ENCODE results near the gene TNRC18.
"Not testable (repeated sequence)": the region's sequence is repeated elsewhere in the genome, so short reads cannot be mapped to it uniquely, and the experiment has no call there.

The TNRC18 gene

GRCh38 chr7:5286933-5287332, 136.7 kb downstream of the TNRC18 start:
- DNase-seq, result no peak

GRCh38 chr7:5284304-5285281, 139.0 kb downstream of the TNRC18 start:
- DNase-seq, result no peak

GRCh38 chr7:5283421-5284303, 140.0 kb downstream of the TNRC18 start:
- no peak for DNase-seq

GRCh38 chr7:5282543-5283316, 140.9 kb downstream of the TNRC18 start, which contains the start of gene SLC29A4:
Gene SLC29A4 (plus strand): TSS chr7:5282943. CDS start chr7:5287817, 4,874 bp downstream.
- DNase-seq, result peak; percentile 9 to 28

GRCh38 chr7:5281598-5282500, 141.8 kb downstream of the TNRC18 start:
- DNase-seq, result not testable (repeated sequence)

GRCh38 chr7:5279734-5280133, 143.9 kb downstream of the TNRC18 start:
- no peak for DNase-seq

DNA sequence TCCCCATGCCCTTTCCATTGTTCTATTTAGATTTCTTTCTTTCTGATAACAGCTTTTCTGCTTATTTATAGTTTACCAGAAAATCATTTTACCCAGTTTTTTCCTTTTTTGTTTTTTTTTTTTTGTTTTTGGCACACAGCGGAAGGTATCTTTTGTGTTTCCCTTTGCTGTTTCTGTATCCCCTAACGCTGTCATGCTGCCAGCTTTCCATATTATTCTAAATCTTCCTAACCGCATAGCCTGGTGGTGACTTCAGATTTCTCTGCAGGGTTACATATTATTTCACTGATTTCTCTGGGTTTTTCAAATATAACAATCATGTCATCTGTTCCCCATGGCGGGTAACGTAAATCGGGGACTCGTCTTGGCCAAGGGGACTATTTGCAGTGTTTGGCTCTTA, 144.9 kb downstream of the TNRC18 start:
- DNase-seq, result no peak

DNA sequence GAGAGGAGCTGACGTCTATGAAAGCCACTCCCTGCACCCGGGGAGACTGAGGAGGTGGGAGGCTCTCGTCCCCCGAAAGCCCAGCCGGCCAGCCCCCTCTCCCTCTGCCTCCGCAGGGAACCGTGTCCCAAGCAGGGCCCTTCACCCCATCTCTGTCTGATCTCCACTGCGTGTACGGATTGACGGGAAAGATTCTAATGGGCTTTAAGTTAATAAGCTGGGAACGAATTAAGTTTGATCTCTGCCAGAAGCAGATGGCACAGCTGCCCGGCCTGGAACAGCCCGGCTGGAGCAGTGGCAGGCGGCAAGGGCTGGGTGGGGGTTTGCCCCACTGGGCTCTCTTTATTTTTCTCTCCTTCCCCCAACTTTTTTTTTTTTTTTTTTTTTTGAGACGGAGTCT, 147.0 kb downstream of the TNRC18 start:
- no peak for DNase-seq

GRCh38 chr7:5276123-5276522, 147.5 kb downstream of the TNRC18 start:
- not testable (repeated sequence) for DNase-seq

- DNase-seq, result not testable (repeated sequence)
These were observed 148.1 kb downstream of the TNRC18 start for GRCh38 chr7:5275510-5275909.

GRCh38 chr7:5274985-5275431, 148.6 kb downstream of the TNRC18 start:
- DNase-seq, result not testable (repeated sequence)

DNA sequence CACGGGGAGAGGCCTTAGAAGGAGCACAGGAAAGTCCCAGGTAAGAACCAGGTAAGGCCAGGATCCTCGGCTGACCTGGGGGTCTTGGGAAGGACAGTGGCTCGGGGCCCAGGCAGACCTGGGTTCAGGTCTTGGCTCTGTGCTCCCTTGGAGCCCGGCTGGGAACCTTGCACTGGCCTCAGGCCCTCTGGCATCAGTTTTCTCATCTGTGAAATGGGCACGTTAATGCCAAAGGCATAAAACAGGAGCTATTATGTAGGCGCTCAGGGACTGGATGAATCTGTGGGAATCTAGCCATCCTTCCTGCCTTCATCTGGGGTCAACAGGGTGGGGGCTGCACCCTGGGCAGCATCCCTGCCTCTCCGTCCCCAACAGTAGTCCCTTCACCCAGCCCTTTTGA, 149.2 kb downstream of the TNRC18 start:
- no peak for DNase-seq

DNA sequence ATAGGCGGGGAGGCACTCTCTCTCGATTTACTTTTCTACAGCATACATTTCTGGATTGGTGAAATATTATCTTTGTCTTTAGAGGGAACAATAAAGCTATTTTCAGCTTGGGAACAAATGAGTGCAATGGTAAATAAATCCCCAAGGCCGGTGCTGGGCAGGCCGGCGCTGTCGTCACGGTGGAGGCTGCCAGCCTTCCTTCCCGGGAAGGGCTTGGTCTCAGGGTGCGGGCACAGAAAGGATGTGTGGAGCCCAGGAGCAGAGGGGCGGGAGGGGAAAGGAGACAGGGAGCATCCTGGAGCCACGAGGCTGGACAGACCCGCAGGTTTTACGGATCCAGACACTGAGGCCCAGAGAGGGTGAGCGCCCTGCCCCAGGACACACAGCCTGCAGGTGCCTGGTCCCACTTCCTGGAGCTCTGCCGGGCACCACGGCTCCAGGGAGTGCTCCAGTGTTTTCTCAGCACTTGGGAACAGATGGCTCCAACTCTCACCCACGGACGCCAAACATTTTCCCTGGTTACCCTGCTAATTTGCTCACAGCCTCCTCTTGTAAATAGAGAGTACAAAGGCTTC, 149.7 kb downstream of the TNRC18 start:
- not testable (repeated sequence) for DNase-seq

GRCh38 chr7:5270788-5271187, 152.8 kb downstream of the TNRC18 start:
- DNase-seq, result no peak

- DNase-seq, result not testable (repeated sequence)
These were observed 153.5 kb downstream of the TNRC18 start for GRCh38 chr7:5269992-5270657.

DNA sequence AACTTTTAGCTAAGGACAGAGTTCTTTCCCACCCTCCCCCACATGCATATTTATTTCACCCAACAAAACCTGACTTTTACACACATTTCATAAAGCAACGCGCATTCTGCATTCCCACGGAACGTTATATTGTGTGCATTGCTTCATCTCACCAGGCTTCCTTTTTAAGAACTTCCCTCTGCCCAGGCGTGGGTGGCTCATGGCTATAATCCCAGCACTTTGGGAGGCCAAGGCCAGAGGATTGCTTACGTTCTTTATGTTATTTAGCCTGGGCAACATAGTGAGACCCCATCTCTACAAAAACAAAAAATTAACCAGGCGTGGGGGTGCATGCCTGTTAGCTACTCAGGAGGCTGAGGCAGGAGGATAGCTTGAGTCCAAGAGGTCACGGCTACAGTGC, 155.8 kb downstream of the TNRC18 start:
- DNase-seq, result not testable (repeated sequence)

- no peak for DNase-seq
These were observed 157.2 kb downstream of the TNRC18 start for GRCh38 chr7:5266191-5267028.

GRCh38 chr7:5265320-5266190, 158.1 kb downstream of the TNRC18 start:
- no peak for DNase-seq
